GM12892 (cell line): ENCODE data around the gene PRELID1.

Experiments
- POLR2A ChIP-seq: IDR thresholded peaks from 2 replicates; pipeline ENCODE4 v1.6.1; 2011; ENCODE audit warnings: low read depth, low read length, control low read depth
- POLR2AphosphoS5 ChIP-seq: IDR thresholded peaks from 2 replicates; pipeline ENCODE4 v1.6.1; 2011; ENCODE audit warnings: low read depth, low read length, control low read depth
- TAF1 ChIP-seq: IDR thresholded peaks from 2 replicates; pipeline ENCODE4 v1.6.1; 2011; ENCODE audit warnings: low read depth, mild to moderate bottlenecking, control low read depth, low read length, borderline replicate concordance

DNA sequence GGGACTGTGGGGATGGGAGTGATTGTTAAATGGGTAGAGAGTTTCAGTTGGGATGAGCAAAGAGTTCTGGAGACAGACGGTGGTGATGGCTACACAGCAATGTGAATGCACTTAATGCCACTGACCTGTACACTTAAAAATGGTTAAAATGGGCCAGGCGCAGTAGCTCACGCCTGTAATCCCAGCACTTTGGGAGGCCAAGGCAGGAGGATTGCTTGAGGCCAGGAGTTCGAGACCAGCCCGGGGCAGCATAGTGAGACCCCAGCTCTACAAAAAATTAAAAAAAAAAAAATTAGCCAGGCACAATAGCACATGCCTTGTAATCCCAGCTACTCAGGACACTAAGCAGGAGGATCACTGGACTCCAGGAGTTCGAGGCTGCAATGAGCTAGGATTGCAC is 40.2 kb downstream of the PRELID1 start:
- TF ChIP-seq POLR2AphosphoS5 (no peak), POLR2A (no peak), TAF1 (no peak)
